HepG2 (cell line): ENCODE results near the gene BDKRB1. TPM values are rescaled to one million over a fixed set of nuclear protein-coding genes. Genes with fewer than 3 reads are reported as not detected.

Source experiments
- ATAC-seq: fragments of 200-7000 bp; cut with Tn5 transposase; 3 replicates; pipeline ENCODE4 v1.9.1; 2020; ENCODE audit warnings: mild to moderate bottlenecking, moderate library complexity
- BruUV-seq: library from RNA; stranded (reverse); fragments of 400-500 nt; replicated peaks from 2 replicates; lab custom pipeline; 2021; lab: Mats Ljungman, UMichigan
- CTCF ChIA-PET: fragments of 300-600 bp; formaldehyde crosslinking; extraction: SDS; loops from one replicate; lab custom pipeline; 2021; ENCODE audit warnings: low total read pairs, inconsistent platforms, low intra/inter-chr PET ratio; lab: Yijun Ruan, JAX
- POLR2A ChIA-PET: fragments of 350-600 bp; sonication (Branson Sonifier 250); formaldehyde crosslinking; loops from one replicate; lab custom pipeline; 2020; ENCODE audit warnings: antibody characterized with exemption, inconsistent platforms; lab: Yijun Ruan, JAX
- DNase-seq: peaks from one replicate; pipeline ENCODE4 v3.0.0-alpha.2; 2015; ENCODE audit warnings: low spot score
- FAIRE-seq: peaks from 3 replicates; lab custom pipeline; 2011; peaks lifted over from hg19 to GRCh38; lab: Jason Lieb, UNC
- H2AFZ ChIP-seq: one replicate; pipeline ENCODE4 v1.6.1; 2011; ENCODE audit warnings: low read length, inconsistent platforms
- H3K27ac ChIP-seq: fragments of 300-600 bp; 3 replicates; pipeline ENCODE4 v1.8.0; 2011; ENCODE audit warnings: mixed run types, mild to moderate bottlenecking, mixed read lengths, low read length, inconsistent platforms; ENCODE audit not compliant: insufficient read depth; ENCODE audit errors: extremely low read length
- H3K27me3 ChIP-seq, 2 experiments: fragments of 200-600 bp in 1 of 2; 2 replicates in 1 of 2; 3 replicates in 1 of 2; pipeline versions ENCODE4 v1.6.0 to v1.8.0; 2011; ENCODE audit warnings: low read length in 2 of 2, mild to moderate bottlenecking in 2 of 2, moderate library complexity in 2 of 2, inconsistent platforms in 1 of 2; ENCODE audit not compliant: insufficient read depth in 2 of 2, control insufficient read depth in 1 of 2
- H3K36me3 ChIP-seq, 2 experiments: fragments of 200-600 bp in 1 of 2; replicated peaks in 1 of 2; 2 replicates in 1 of 2; 3 replicates in 1 of 2; pipeline versions ENCODE4 v1.5.1 to v1.8.0; 2011; ENCODE audit warnings: low read length in 2 of 2, inconsistent platforms in 1 of 2; ENCODE audit not compliant: insufficient read depth in 2 of 2, control insufficient read depth in 1 of 2
- H3K4me1 ChIP-seq: 2 replicates; pipeline ENCODE4 v1.5.1; 2012; ENCODE audit warnings: low read length, inconsistent platforms; ENCODE audit not compliant: insufficient read depth
- H3K4me2 ChIP-seq: 2 replicates; pipeline ENCODE4 v1.6.0; 2011; ENCODE audit warnings: low read depth, low read length, inconsistent platforms
- H3K4me3 ChIP-seq, 3 experiments: fragments of 200-600 bp in 1 of 3; sonication (generic), shearing (Covaris generic) in 1 of 3; replicated peaks in 1 of 3; 2 replicates each; pipeline ENCODE4 v1.5.1; 2011 to 2016; ENCODE audit warnings: low read length in 3 of 3, inconsistent platforms in 2 of 3, low read depth in 2 of 3, mild to moderate bottlenecking in 2 of 3, control low read depth in 1 of 3, mixed read lengths in 1 of 3; ENCODE audit not compliant: insufficient read depth in 1 of 3
- H3K79me2 ChIP-seq: one replicate; pipeline ENCODE4 v1.6.1; 2011; ENCODE audit warnings: low read length, inconsistent platforms; ENCODE audit not compliant: insufficient read depth
- H3K9ac ChIP-seq: 2 replicates; pipeline ENCODE4 v1.6.0; 2011; ENCODE audit warnings: mild to moderate bottlenecking, low read depth, low read length, inconsistent platforms; ENCODE audit not compliant: insufficient read depth
- H3K9me3 ChIP-seq: 2 replicates; pipeline ENCODE4 v1.5.1; 2012; ENCODE audit warnings: mild to moderate bottlenecking, low read length
- H4K20me1 ChIP-seq: 2 replicates; pipeline ENCODE4 v1.6.0; 2011; ENCODE audit warnings: inconsistent platforms, mild to moderate bottlenecking, low read length, moderate library complexity; ENCODE audit not compliant: insufficient read depth
- CBFB ChIP-seq: sonication (generic); formaldehyde crosslinking; IDR thresholded peaks from 2 replicates; pipeline ENCODE4 v1.4.0; 2020; ENCODE audit warnings: missing genetic modification reagents
- ELF4 ChIP-seq: sonication (generic); formaldehyde crosslinking; IDR thresholded peaks from 2 replicates; pipeline ENCODE4 v1.5.0; 2020; ENCODE audit warnings: missing genetic modification reagents, mild to moderate bottlenecking, moderate library complexity, borderline replicate concordance
- HMG20B ChIP-seq: conservative IDR thresholded peaks from 2 replicates; pipeline ENCODE4 v1.6.1; 2016; ENCODE audit warnings: missing genetic modification reagents, missing compliant biosample characterization
- HOXD1 ChIP-seq: sonication (generic); formaldehyde crosslinking; IDR thresholded peaks from 2 replicates; pipeline ENCODE4 v1.5.0; 2020; ENCODE audit warnings: missing genetic modification reagents
- NRL ChIP-seq: sonication (generic); formaldehyde crosslinking; IDR thresholded peaks from 2 replicates; pipeline ENCODE4 v1.5.0; 2020; ENCODE audit warnings: missing genetic modification reagents, mild to moderate bottlenecking, moderate library complexity, borderline replicate concordance
- SMAD3 ChIP-seq: sonication (generic); formaldehyde crosslinking; IDR thresholded peaks from 2 replicates; pipeline ENCODE4 v1.4.0; 2020; ENCODE audit warnings: missing genetic modification reagents
- ZFP37 ChIP-seq: sonication (generic); formaldehyde crosslinking; IDR thresholded peaks from 2 replicates; pipeline ENCODE4 v1.4.0; 2020; ENCODE audit warnings: missing genetic modification reagents, borderline replicate concordance
- ZNF547 ChIP-seq: sonication (generic); formaldehyde crosslinking; IDR thresholded peaks from 2 replicates; pipeline ENCODE4 v1.5.1; 2020; ENCODE audit warnings: mild to moderate bottlenecking, missing genetic modification reagents
- ZSCAN21 ChIP-seq: sonication (generic); formaldehyde crosslinking; IDR thresholded peaks from 2 replicates; pipeline ENCODE4 v1.8.0; 2022; ENCODE audit warnings: mild to moderate bottlenecking, missing genetic modification reagents, moderate library complexity, borderline replicate concordance
- WGBS: methylation state at CpG from one replicate; pipeline ENCODE4 v1.1.6; 2017; ENCODE audit warnings: low lambda C conversion rate; 5-methylcytosine and 5-hydroxymethylcytosine counted together
- in situ Hi-C: cut with HindIII; loops from 2 replicates; pipeline ENCODE4 v1.10.0; 2017; ENCODE audit warnings: low pct_unique_long_range_greater_than_20kb; ENCODE audit not compliant: extremely low pct_ligation_motif_present
- intact Hi-C: fragments of 100-400 bp; cut with micrococcal nuclease; formaldehyde crosslinking; loops from one replicate; pipeline ENCODE4 v1.10.0; 2022; ENCODE audit not compliant: unreplicated experiment
- polyA plus RNA-seq, 8 experiments: library from polyadenylated mRNA; depleted of rRNA in 3 of 8; stranded (reverse) in 7 of 8; unstranded in 1 of 8; fragments of >200 nt; fragmentation: Illumina TruSeq in 4 of 8; extraction: Trizol in 4 of 8; gene quantifications; 2 replicates each; pipeline versions ENCODE4 v1.2.1 to v1.2.3, GENCODE V29; 2011 to 2016; ENCODE audit warnings: low read depth in 4 of 8, missing spikeins in 1 of 8, mixed read lengths in 1 of 8; ENCODE audit not compliant: insufficient read depth in 1 of 8
- total RNA-seq, 5 experiments: library from RNA; depleted of rRNA; stranded (reverse); fragments of >200 nt; fragmentation: Illumina TruSeq; extraction: Trizol; gene quantifications; 2 replicates each; pipeline ENCODE4 v1.2.3, GENCODE V29; 2016; ENCODE audit warnings: low read depth in 1 of 5
- TF ChIP-seq, protein P1 (sequence below): sonication (generic); formaldehyde crosslinking; IDR thresholded peaks from 2 replicates; pipeline ENCODE4 v1.4.0; 2020; ENCODE audit warnings: mild to moderate bottlenecking, missing genetic modification reagents
- TF ChIP-seq, protein P2 (sequence below): sonication (generic); formaldehyde crosslinking; IDR thresholded peaks from 2 replicates; pipeline ENCODE4 v1.5.0; 2020; ENCODE audit warnings: mild to moderate bottlenecking, missing genetic modification reagents

The BDKRB1 gene
- total and polyA plus RNA-seq, 2 of the 13 experiments (the other 11 are each of a cell fraction or from before 2014, with no cell fraction given) = 0.05 TPM; not detected in 1

DNA sequence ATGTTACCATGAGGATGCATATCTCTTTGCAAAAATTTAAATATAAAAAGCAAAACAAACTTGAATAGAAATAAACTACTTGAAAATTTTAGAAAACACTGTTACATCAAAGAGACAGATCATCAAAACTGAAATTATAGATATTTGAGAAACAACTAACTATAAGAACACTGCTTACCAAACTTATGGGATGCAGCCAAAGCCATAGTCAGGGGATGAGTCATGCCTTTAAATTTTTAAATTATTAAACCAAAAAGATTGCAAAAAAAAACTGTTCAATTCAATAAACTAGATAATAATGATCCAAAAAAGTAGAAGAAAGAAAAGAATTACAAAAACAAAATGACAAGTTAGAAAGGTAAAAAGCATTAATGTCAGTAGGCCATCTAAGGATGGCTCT is 43.9 kb upstream of the BDKRB1 start (continued):
- TF ChIP-seq ZNF547 (CRISPR knock-in tag) (no peak), NRL (CRISPR knock-in tag) (no peak), SMAD3 (no peak), ZSCAN21 (CRISPR knock-in tag) (no peak), HMG20B (no peak)

DNA sequence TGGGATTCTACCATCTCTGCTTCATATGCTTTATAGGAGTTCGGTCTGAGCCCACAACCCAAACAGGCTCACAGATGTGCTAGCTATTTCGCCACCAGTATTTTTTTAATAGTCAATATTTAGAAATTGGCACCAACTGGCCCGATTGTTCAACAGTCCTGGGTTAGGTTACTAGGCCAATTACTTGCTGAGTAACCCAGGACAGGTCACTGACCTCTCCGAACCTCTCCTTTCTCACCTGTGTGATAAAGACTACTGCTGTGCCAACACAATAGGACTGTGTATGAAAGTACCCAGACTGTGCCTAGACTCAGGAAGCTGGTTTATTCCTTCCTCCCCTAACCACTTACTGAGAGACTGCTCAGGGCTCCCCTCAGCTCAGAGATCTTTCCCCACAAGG is 43.1 kb upstream of the BDKRB1 start:
- Histone ChIP-seq H3K4me3 (no peak overlapping the region), H3K4me2 (no peak overlapping the region), H4K20me1 (no peaks in the 10 kb centered on the region), H3K27ac (no peak overlapping the region), H3K36me3 (no peaks in the 10 kb centered on the region), H3K4me1 (no peaks in the 10 kb centered on the region), H3K9me3 (no peaks in the 10 kb centered on the region), H2AFZ (no peak overlapping the region), H3K79me2 (no peaks in the 10 kb centered on the region), H3K27me3 (no peaks in the 10 kb centered on the region; a peak in 1 of 5 replicates), H3K9ac (no peak overlapping the region)
- 22% methylated on average over 4 of the region's 4 CpGs for WGBS
- ChIA-PET POLR2A (no interaction called here), CTCF (no interaction called here)
- intact Hi-C loops (no loop called here), in situ Hi-C loops (no loop called here)
- ATAC-seq (no peak), FAIRE-seq (no peak), DNase-seq (no peak)
- TF ChIP-seq ELF4 (CRISPR knock-in tag) = no peak
- no peak for TF ChIP-seq CBFB
- TF ChIP-seq, protein P1, sequence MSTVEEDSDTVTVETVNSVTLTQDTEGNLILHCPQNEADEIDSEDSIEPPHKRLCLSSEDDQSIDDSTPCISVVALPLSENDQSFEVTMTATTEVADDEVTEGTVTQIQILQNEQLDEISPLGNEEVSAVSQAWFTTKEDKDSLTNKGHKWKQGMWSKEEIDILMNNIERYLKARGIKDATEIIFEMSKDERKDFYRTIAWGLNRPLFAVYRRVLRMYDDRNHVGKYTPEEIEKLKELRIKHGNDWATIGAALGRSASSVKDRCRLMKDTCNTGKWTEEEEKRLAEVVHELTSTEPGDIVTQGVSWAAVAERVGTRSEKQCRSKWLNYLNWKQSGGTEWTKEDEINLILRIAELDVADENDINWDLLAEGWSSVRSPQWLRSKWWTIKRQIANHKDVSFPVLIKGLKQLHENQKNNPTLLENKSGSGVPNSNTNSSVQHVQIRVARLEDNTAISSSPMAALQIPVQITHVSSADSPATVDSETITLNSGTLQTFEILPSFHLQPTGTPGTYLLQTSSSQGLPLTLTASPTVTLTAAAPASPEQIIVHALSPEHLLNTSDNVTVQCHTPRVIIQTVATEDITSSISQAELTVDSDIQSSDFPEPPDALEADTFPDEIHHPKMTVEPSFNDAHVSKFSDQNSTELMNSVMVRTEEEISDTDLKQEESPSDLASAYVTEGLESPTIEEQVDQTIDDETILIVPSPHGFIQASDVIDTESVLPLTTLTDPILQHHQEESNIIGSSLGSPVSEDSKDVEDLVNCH (CRISPR knock-in tag) = no peak
- TF ChIP-seq, protein P2, sequence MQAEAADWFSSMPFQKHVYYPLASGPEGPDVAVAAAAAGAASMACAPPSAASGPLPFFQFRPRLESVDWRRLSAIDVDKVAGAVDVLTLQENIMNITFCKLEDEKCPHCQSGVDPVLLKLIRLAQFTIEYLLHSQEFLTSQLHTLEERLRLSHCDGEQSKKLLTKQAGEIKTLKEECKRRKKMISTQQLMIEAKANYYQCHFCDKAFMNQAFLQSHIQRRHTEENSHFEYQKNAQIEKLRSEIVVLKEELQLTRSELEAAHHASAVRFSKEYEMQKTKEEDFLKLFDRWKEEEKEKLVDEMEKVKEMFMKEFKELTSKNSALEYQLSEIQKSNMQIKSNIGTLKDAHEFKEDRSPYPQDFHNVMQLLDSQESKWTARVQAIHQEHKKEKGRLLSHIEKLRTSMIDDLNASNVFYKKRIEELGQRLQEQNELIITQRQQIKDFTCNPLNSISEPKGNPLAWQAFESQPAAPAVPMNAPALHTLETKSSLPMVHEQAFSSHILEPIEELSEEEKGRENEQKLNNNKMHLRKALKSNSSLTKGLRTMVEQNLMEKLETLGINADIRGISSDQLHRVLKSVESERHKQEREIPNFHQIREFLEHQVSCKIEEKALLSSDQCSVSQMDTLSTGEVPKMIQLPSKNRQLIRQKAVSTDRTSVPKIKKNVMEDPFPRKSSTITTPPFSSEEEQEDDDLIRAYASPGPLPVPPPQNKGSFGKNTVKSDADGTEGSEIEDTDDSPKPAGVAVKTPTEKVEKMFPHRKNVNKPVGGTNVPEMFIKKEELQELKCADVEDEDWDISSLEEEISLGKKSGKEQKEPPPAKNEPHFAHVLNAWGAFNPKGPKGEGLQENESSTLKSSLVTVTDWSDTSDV (CRISPR knock-in tag) = no peak
- no peak for TF ChIP-seq ZFP37
- no peak for TF ChIP-seq HOXD1 (CRISPR knock-in tag)
- BruUV-seq = no TSS peak
